HCT116 (cell line): ENCODE data around the gene PIK3CD. TPM values are rescaled to one million over a fixed set of nuclear protein-coding genes. Genes with fewer than 3 reads are reported as not detected.

ENCODE experiments used
- ATAC-seq: fragments of 200-7000 bp; cut with Tn5 transposase; 2 replicates; pipeline ENCODE4 v1.9.1; 2020; ENCODE audit warnings: mild to moderate bottlenecking, moderate library complexity
- BruUV-seq: library from RNA; stranded (reverse); fragments of 400-500 nt; replicated peaks from 2 replicates; lab custom pipeline; 2021; lab: Mats Ljungman, UMichigan
- CTCF ChIA-PET: fragments of 300-600 bp; sonication (Branson Sonifier 250); formaldehyde crosslinking; loops from one replicate; lab custom pipeline; 2021; ENCODE audit warnings: antibody characterized with exemption; lab: Charles Lee
- POLR2A ChIA-PET: fragments of 300-600, 350-600 bp; sonication (Branson Sonifier 250); formaldehyde crosslinking; loops from one replicate; lab custom pipeline; 2021; ENCODE audit warnings: antibody characterized with exemption; lab: Charles Lee
- RAD21 ChIA-PET, 2 experiments: fragments of 300-600 bp; sonication (Branson Sonifier 250); formaldehyde crosslinking; loops; one replicate each; lab custom pipeline; 2023; ENCODE audit warnings: low total read pairs in 2 of 2; ENCODE audit not compliant: uncharacterized antibody in 2 of 2, unreplicated experiment in 2 of 2, low non-redundant PET in 1 of 2; lab: Charles Lee
- DNase-seq: peaks from one replicate; pipeline ENCODE4 v3.0.0-alpha.2; 2010; ENCODE audit warnings: low read depth, low spot score
- H2AFZ ChIP-seq: fragments of 200-600 bp; shearing (Covaris generic), sonication (generic); 2 replicates; pipeline ENCODE4 v1.6.1; 2017; ENCODE audit warnings: low read depth, mixed run types, mixed read lengths, antibody characterized with exemption, low read length; ENCODE audit not compliant: poor library complexity, severe bottlenecking
- H3K27ac ChIP-seq: 2 replicates; pipeline ENCODE4 v1.5.1; 2012; ENCODE audit warnings: low read depth, low read length
- H3K27me3 ChIP-seq: fragments of 200-600 bp; sonication (generic); 2 replicates; pipeline ENCODE4 v1.6.1; 2016; ENCODE audit warnings: mixed run types, low read length, mixed read lengths; ENCODE audit not compliant: insufficient read depth
- H3K36me3 ChIP-seq, 2 experiments: fragments of 200-500 bp in 1 of 2; fragments of 200-600 bp in 1 of 2; sonication (Bioruptor generic) in 1 of 2; sonication (generic) in 1 of 2; 2 replicates each; pipeline versions ENCODE4 v1.5.1 to v1.6.1; 2014 to 2016; ENCODE audit warnings: low read length in 2 of 2, inconsistent platforms in 1 of 2, mixed read lengths in 1 of 2, mixed run types in 1 of 2; ENCODE audit not compliant: insufficient read depth in 2 of 2, control insufficient read depth in 1 of 2
- H3K4me1 ChIP-seq, 2 experiments: fragments of 200-600 bp in 1 of 2; sonication (generic) in 1 of 2; 2 replicates each; pipeline versions ENCODE4 v1.5.1 to v1.6.1; 2012 to 2017; ENCODE audit warnings: low read length in 2 of 2, inconsistent platforms in 1 of 2, mild to moderate bottlenecking in 1 of 2, mixed read lengths in 1 of 2, mixed run types in 1 of 2, moderate library complexity in 1 of 2; ENCODE audit not compliant: insufficient read depth in 2 of 2, control insufficient read depth in 1 of 2
- H3K4me2 ChIP-seq: fragments of 200-600 bp; sonication (generic); 2 replicates; pipeline ENCODE4 v1.6.1; 2017; ENCODE audit warnings: mixed run types, low read length, mixed read lengths
- H3K4me3 ChIP-seq, 2 experiments: fragments of 200-600 bp in 1 of 2; sonication (generic) in 1 of 2; replicated peaks in 1 of 2; 2 replicates each; pipeline ENCODE4 v1.5.1; 2011 to 2016; ENCODE audit warnings: low read length in 2 of 2, control low read depth in 1 of 2, low read depth in 1 of 2, mild to moderate bottlenecking in 1 of 2, mixed read lengths in 1 of 2, mixed run types in 1 of 2
- H3K79me2 ChIP-seq: fragments of 200-600 bp; sonication (generic); 2 replicates; pipeline ENCODE4 v1.6.1; 2017; ENCODE audit warnings: mild to moderate bottlenecking, mixed run types, low read length, moderate library complexity, mixed read lengths; ENCODE audit not compliant: insufficient read depth
- H3K9ac ChIP-seq: fragments of 200-600 bp; sonication (generic); 2 replicates; pipeline ENCODE4 v1.6.1; 2016; ENCODE audit warnings: low read length, mixed read lengths
- H3K9me2 ChIP-seq: fragments of 200-600 bp; sonication (generic), shearing (Covaris generic); 2 replicates; pipeline ENCODE4 v1.6.1; 2017; ENCODE audit warnings: mixed run types, mild to moderate bottlenecking, moderate library complexity; ENCODE audit not compliant: insufficient read depth
- H3K9me3 ChIP-seq, 2 experiments: fragments of 200-500 bp in 1 of 2; fragments of 200-600 bp in 1 of 2; sonication (Bioruptor generic) in 1 of 2; sonication (generic) in 1 of 2; 2 replicates each; pipeline ENCODE4 v1.6.1; 2014 to 2017; ENCODE audit warnings: low read length in 2 of 2, mixed read lengths in 2 of 2, inconsistent platforms in 1 of 2, low read depth in 1 of 2, mild to moderate bottlenecking in 1 of 2, mixed run types in 1 of 2, moderate library complexity in 1 of 2; ENCODE audit not compliant: control insufficient read depth in 1 of 2, insufficient read depth in 1 of 2
- H4K20me1 ChIP-seq: fragments of 200-600 bp; sonication (generic), shearing (Covaris generic); 2 replicates; pipeline ENCODE4 v1.6.1; 2017; ENCODE audit warnings: mixed run types, mild to moderate bottlenecking, moderate library complexity; ENCODE audit not compliant: insufficient read depth
- CEBPB ChIP-seq: IDR thresholded peaks from 2 replicates; pipeline ENCODE4 v1.6.1; 2012; ENCODE audit warnings: low read depth
- EGR1 ChIP-seq: IDR thresholded peaks from 2 replicates; pipeline ENCODE4 v1.6.1; 2012; ENCODE audit warnings: low read depth
- EZH2 ChIP-seq: fragments of 200-600 bp; sonication (generic); IDR thresholded peaks from 2 replicates; pipeline ENCODE4 v1.6.1; 2017; ENCODE audit warnings: antibody characterized with exemption, mixed run types
- RAD21 ChIP-seq: IDR thresholded peaks from 2 replicates; pipeline ENCODE4 v1.6.1; 2012; ENCODE audit warnings: low read depth, mild to moderate bottlenecking
- REST ChIP-seq: IDR thresholded peaks from 2 replicates; pipeline ENCODE4 v1.6.1; 2012; ENCODE audit warnings: low read depth
- SP1 ChIP-seq: IDR thresholded peaks from 2 replicates; pipeline ENCODE4 v1.6.1; 2012; ENCODE audit warnings: low read depth
- SRF ChIP-seq: IDR thresholded peaks from 2 replicates; pipeline ENCODE4 v1.6.1; 2012; ENCODE audit warnings: low read depth
- TCF7L2 ChIP-seq: IDR thresholded peaks from 2 replicates; pipeline ENCODE4 v1.7.0; 2011; ENCODE audit warnings: borderline replicate concordance, inconsistent platforms; ENCODE audit not compliant: insufficient read depth, insufficient read length; ENCODE audit errors: extremely low read depth
- YY1 ChIP-seq: IDR thresholded peaks from 2 replicates; pipeline ENCODE4 v1.6.1; 2011; ENCODE audit warnings: low read length, low read depth, moderate library complexity, mild to moderate bottlenecking; ENCODE audit not compliant: insufficient replicate concordance; ENCODE audit errors: extremely low read depth
- ZFX ChIP-seq: fragments of 450-650 bp; IDR thresholded peaks from 2 replicates; pipeline ENCODE4 v1.6.1; 2017
- ZNF274 ChIP-seq: fragments of 200-500 bp; sonication (Bioruptor generic); IDR thresholded peaks from 2 replicates; pipeline ENCODE4 v1.6.1; 2014; ENCODE audit warnings: mild to moderate bottlenecking, low read depth, low read length, inconsistent platforms
- intact Hi-C: fragments of 100-400 bp; cut with micrococcal nuclease; formaldehyde crosslinking; loops from 2 replicates; pipeline ENCODE4 v1.10.0; 2022
- total RNA-seq: library from RNA; stranded (reverse); gene quantifications from one replicate; pipeline ENCODE4 v1.2.1, GENCODE V29; 2021; ENCODE audit not compliant: unreplicated experiment
- TF ChIP-seq, protein P1 (sequence below): IDR thresholded peaks from 2 replicates; pipeline ENCODE4 v1.6.1; 2012
- TF ChIP-seq, protein P2 (sequence below): IDR thresholded peaks from 2 replicates; pipeline ENCODE4 v1.6.1; 2012
- TF ChIP-seq, protein P3 (sequence below): IDR thresholded peaks from 2 replicates; pipeline ENCODE4 v1.6.1; 2011; ENCODE audit warnings: mild to moderate bottlenecking, low read length, moderate library complexity; ENCODE audit not compliant: insufficient replicate concordance; ENCODE audit errors: extremely low read depth

Gene PIK3CD
- total RNA-seq, 1 experiment from 2014 or later, result 9.2 TPM

- POLR2A ChIA-PET, result no interaction called here
- H3K4me1 ChIP-seq, result peaks cover 0 to 3% of the 10 kb centered on the region in 2 experiments; a peak in 1 of 4 replicates
- no peaks in the 10 kb centered on the region for H3K9me2 ChIP-seq
- no peak overlapping the region for H3K4me3 ChIP-seq
- H4K20me1 ChIP-seq, result no peaks in the 10 kb centered on the region
- no peak for TF ChIP-seq YY1
- TF ChIP-seq, protein P1, sequence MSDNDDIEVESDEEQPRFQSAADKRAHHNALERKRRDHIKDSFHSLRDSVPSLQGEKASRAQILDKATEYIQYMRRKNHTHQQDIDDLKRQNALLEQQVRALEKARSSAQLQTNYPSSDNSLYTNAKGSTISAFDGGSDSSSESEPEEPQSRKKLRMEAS, result no peak
- no peak for TF ChIP-seq REST
- TF ChIP-seq ZFX, result no peak
- TF ChIP-seq RAD21, result no peak
- TF ChIP-seq ZNF274, result no peak
- TF ChIP-seq SP1, result no peak
- no peak for TF ChIP-seq EZH2
- TF ChIP-seq, protein P2, sequence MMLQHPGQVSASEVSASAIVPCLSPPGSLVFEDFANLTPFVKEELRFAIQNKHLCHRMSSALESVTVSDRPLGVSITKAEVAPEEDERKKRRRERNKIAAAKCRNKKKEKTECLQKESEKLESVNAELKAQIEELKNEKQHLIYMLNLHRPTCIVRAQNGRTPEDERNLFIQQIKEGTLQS, result no peak
- no peak for TF ChIP-seq CEBPB
- TF ChIP-seq EGR1, result no peak
- TF ChIP-seq, protein P3, sequence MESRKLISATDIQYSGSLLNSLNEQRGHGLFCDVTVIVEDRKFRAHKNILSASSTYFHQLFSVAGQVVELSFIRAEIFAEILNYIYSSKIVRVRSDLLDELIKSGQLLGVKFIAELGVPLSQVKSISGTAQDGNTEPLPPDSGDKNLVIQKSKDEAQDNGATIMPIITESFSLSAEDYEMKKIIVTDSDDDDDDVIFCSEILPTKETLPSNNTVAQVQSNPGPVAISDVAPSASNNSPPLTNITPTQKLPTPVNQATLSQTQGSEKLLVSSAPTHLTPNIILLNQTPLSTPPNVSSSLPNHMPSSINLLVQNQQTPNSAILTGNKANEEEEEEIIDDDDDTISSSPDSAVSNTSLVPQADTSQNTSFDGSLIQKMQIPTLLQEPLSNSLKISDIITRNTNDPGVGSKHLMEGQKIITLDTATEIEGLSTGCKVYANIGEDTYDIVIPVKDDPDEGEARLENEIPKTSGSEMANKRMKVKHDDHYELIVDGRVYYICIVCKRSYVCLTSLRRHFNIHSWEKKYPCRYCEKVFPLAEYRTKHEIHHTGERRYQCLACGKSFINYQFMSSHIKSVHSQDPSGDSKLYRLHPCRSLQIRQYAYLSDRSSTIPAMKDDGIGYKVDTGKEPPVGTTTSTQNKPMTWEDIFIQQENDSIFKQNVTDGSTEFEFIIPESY, result no peak
- TF ChIP-seq SRF, result no peak
- no peak for TF ChIP-seq TCF7L2
- TF ChIP-seq, all 23 proteins: peak for 0
- no peak overlapping the region for H3K27ac ChIP-seq
- ChIA-PET CTCF (no interaction called here), RAD21 (no interaction called here)
- no peak overlapping the region for H3K4me2 ChIP-seq
- intact Hi-C loops, result no loop called here
- ATAC-seq, result no peak
- H3K9me3 ChIP-seq, result no peaks in the 10 kb centered on the region
- H3K36me3 ChIP-seq, result no peaks in the 10 kb centered on the region
- H3K9ac ChIP-seq, result no peak overlapping the region
- no peak for DNase-seq
- no peak overlapping the region for H2AFZ ChIP-seq
- H3K79me2 ChIP-seq, result no peaks in the 10 kb centered on the region
- H3K27me3 ChIP-seq, result no peaks in the 10 kb centered on the region
- no TSS peak for BruUV-seq
Measured at GRCh38 chr1:9680828-9681227, 29.3 kb downstream of the PIK3CD start.
